ENCODE data around the gene PSD2. TPM values are rescaled to one million over a fixed set of nuclear protein-coding genes. Genes with fewer than 3 reads are reported as not detected.

The PSD2 gene
- total and polyA plus RNA-seq, 2 experiments from 2014 or later = 0.08 to 0.10 TPM

DNA sequence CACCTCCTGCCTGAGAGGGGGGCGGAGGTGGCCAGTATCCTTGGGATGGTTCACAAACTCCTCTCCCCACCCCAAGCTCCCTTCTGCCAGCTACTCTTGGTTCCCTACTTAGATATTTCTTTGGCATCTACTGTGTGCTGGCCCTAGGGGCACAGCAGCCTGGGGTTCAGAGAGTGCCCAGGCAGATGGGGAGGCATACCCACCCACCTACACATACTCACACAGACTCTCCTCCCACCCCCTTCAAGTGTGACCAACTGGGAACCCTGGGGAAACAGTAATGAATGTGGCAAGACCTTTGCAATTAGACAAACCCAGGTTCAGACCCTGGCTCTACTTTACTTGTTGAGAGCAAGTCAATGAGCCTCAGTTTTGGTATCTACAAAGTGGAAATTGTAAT is 44.4 kb upstream of the PSD2 start (continued):
- TF ChIP-seq CTCF (conservative IDR thresholded peaks at IDR 0.05; ENCODE audit: low read depth in 2 of 2) = no peak
- no peak for TF ChIP-seq NANOG (IDR thresholded peaks at IDR 0.05; ENCODE audit: borderline replicate concordance)
- TF ChIP-seq STAT1 (IDR thresholded peaks at IDR 0.05; ENCODE audit: unreplicated experiment) = no peak
- TF ChIP-seq JUNB (IDR thresholded peaks at IDR 0.05; ENCODE audit: unreplicated experiment) = no peak
- no peak for TF ChIP-seq EZH2 (IDR thresholded peaks at IDR 0.05; ENCODE audit: low read depth, unreplicated experiment)
- no peak for TF ChIP-seq POLR2AphosphoS5 (IDR thresholded peaks at IDR 0.05; ENCODE audit: low read depth)

- Mint-ChIP-seq H3K4me3 (no peak overlapping the region), H3K9me3 (no peaks in the 10 kb centered on the region; the same call in 2 of the 3 replicates), H3K27ac (no peak overlapping the region), H3K36me3 (ENCODE audit: low read depth) (no peaks in the 10 kb centered on the region; the same call in 2 of the 3 replicates), H3K4me1 (peaks cover 34% of the 10 kb centered on the region), H3K27me3 (ENCODE audit: insufficient read depth, low read depth, poor library complexity) (peaks cover 92% of the 10 kb centered on the region)
- Histone ChIP-seq H3K79me2 (replicated peaks; ENCODE audit: insufficient read depth) (no peaks in the 10 kb centered on the region), H3K4me2 (no peak overlapping the region), H2AFZ (no peak overlapping the region), H3F3A (replicated peaks; ENCODE audit: low read depth) (peaks cover 19% of the 10 kb centered on the region), H3K4me1 (ENCODE audit: insufficient read depth) (peaks cover 25% of the 10 kb centered on the region), H3K36me3 (ENCODE audit: insufficient read depth) (no peaks in the 10 kb centered on the region; the same call in 1 of the 2 replicates), H3K4me3 (no peak overlapping the region), H3K27ac (ENCODE audit: low read depth) (no peak overlapping the region), H3K27me3 (ENCODE audit: insufficient read depth) (peaks cover 100% of the 10 kb centered on the region), H4K20me1 (replicated peaks; ENCODE audit: insufficient read depth) (no peaks in the 10 kb centered on the region; the same call in 1 of the 2 replicates), H3K9me2 (ENCODE audit: insufficient read depth) (no peaks in the 10 kb centered on the region)
- TF ChIP-seq EZH2phosphoT487 (IDR thresholded peaks at IDR 0.05; ENCODE audit: unreplicated experiment) (no peak), STAT1 (IDR thresholded peaks at IDR 0.05; ENCODE audit: unreplicated experiment) (no peak), NANOG (IDR thresholded peaks at IDR 0.05; ENCODE audit: borderline replicate concordance) (no peak), REST (IDR thresholded peaks at IDR 0.05; ENCODE audit: unreplicated experiment) (no peak)
- TF ChIP-seq, protein P1, sequence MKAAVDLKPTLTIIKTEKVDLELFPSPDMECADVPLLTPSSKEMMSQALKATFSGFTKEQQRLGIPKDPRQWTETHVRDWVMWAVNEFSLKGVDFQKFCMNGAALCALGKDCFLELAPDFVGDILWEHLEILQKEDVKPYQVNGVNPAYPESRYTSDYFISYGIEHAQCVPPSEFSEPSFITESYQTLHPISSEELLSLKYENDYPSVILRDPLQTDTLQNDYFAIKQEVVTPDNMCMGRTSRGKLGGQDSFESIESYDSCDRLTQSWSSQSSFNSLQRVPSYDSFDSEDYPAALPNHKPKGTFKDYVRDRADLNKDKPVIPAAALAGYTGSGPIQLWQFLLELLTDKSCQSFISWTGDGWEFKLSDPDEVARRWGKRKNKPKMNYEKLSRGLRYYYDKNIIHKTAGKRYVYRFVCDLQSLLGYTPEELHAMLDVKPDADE (IDR thresholded peaks at IDR 0.05) = no peak
- ATAC-seq = no peak
- no peak for DNase-seq (ENCODE audit: low spot score)
Observed at GRCh38 chr5:139752506-139753473, 42.8 kb upstream of the PSD2 start.
